Measurements from ENCODE around the gene HHIPL2.

HHIPL2 gene

DNA sequence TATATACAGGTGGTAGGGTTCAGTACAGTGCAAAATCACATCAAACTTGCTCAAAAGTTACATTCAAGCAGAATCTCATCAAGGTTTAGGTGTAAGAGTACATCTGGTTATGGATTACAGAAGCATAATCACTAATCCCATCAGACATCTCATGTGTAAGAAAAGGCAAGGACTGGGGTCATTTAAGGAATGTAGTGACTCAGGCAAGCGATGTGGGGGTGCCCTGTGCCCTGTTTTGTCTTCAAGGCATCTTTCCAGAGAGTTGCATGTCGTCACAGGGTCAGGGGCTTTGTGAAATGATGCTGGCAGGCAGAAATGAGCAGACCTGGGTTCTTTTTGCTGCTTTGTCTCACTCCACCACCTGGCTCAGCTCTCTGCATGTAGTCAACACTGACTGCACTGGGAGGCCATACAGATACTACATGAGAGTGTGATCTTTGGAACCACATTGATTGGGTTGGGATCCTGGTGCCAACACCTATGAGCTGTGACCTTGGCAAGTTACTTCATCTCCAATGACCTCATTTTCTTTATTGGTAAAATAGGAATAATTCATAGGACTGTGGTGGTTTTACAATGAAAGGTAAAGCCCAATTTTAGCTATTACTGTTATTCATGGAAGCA is 8.2 kb upstream of the HHIPL2 start:
- Mint-ChIP-seq H3K9me3 (no peaks in the 10 kb centered on the region), H3K4me1 (ENCODE audit: low read depth) (no peaks in the 10 kb centered on the region), H3K27ac (no peak overlapping the region), H3K36me3 (ENCODE audit: low read depth) (peaks cover 11% of the 10 kb centered on the region), H3K4me3 (no peak overlapping the region), H3K27me3 (ENCODE audit: low read depth) (no peaks in the 10 kb centered on the region)

DNA sequence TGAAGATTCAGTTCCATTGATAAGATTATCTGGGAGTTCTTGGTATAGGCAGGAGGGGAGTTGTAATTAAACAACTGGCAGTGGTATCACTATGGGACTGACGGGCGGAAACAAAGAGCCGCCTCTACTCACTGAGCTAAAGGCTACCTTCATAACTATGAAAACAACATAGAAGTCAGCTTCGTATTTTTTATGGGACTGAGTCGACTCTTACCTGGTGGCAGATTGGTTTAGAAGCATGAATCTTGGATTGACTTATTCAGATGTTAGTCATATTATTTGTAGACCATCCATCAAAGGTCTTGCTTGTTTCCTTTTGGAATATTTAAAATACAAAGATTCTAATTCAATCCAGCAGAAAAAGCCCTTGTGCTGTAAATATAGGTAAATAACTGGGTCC is 6.3 kb upstream of the HHIPL2 start:
- H3K27ac Mint-ChIP-seq: no peak overlapping the region

DNA sequence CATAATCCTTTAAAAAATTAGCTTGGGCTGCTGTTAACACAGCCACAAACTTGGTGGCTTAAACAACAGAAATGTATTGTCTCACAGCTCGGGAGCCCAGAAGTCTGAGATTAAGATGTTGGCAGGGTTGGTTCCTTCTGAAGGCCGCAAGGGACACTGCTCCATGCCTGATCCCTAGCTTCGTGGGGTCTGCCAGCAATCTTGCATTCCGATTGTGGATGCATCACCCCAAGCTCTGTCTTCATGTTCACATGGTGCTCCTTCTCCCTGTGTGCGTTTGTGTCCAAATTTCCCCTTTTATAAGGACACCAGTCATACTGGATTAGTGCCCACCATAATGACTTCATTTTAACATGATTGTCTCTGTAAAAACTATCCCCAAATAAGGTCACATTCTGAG is 5.0 kb upstream of the HHIPL2 start:
- H3K4me3 Mint-ChIP-seq: no peak overlapping the region
- no peak overlapping the region for H3K27ac Mint-ChIP-seq
- no peaks in the 10 kb centered on the region for H3K27me3 Mint-ChIP-seq (ENCODE audit: low read depth)
- H3K4me1 Mint-ChIP-seq (ENCODE audit: low read depth): no peaks in the 10 kb centered on the region
- no peaks in the 10 kb centered on the region for H3K9me3 Mint-ChIP-seq
- H3K36me3 Mint-ChIP-seq (ENCODE audit: low read depth): peaks cover 3% of the 10 kb centered on the region

More for the DNA sequence above, 6.3 kb upstream of the HHIPL2 start:
- Mint-ChIP-seq H3K36me3 (ENCODE audit: low read depth) (peaks cover 3% of the 10 kb centered on the region), H3K9me3 (no peaks in the 10 kb centered on the region), H3K4me3 (no peak overlapping the region), H3K4me1 (ENCODE audit: low read depth) (no peaks in the 10 kb centered on the region), H3K27me3 (ENCODE audit: low read depth) (no peaks in the 10 kb centered on the region)

- Mint-ChIP-seq H3K27me3 (ENCODE audit: low read depth) (peaks cover 5% of the 10 kb centered on the region), H3K9me3 (no peaks in the 10 kb centered on the region), H3K27ac (no peak overlapping the region), H3K36me3 (ENCODE audit: low read depth) (no peaks in the 10 kb centered on the region), H3K4me3 (no peak overlapping the region), H3K4me1 (ENCODE audit: low read depth) (no peaks in the 10 kb centered on the region)
These were observed 667 bp downstream of the HHIPL2 start for GRCh38 chr1:222547260-222547614.

DNA sequence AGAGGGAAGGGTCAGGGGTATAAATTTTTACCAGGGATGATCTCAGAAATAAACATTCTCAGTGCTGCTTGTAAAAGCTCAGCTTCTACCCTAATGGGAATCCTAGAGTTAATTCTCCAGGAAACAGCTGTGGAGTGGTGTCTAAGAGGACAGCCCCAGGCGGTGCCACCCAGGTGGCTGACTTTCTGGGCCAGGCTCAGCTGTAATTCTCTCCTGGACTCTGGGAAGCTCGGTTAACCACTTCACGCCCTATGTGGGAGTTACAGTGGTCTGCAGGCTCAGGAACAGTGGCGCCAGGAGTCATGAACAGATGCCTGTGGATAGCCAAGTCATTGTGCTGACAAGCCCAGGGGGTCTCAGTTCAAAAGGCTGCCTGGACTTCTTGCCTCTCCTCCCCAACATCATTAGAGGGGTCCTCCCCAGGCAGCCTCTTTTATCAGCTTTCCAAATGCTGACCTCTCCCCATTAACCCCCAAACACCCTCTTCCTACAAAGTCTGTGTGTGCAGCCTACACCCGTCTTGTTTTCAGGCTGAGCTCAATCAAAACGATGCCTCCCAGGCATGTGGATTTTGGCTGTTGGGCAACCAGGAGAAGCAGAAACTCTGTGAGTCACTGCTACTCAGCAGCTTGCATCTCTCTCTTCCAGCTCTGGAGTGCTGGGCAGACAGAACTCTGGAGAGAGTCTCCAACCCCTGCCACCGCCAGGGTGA is 1.2 kb downstream of the HHIPL2 start:
- H3K36me3 Mint-ChIP-seq (ENCODE audit: low read depth): no peaks in the 10 kb centered on the region
- H3K9me3 Mint-ChIP-seq: no peaks in the 10 kb centered on the region
- H3K4me3 Mint-ChIP-seq: no peak overlapping the region
- H3K27ac Mint-ChIP-seq: no peak overlapping the region
- peaks cover 5% of the 10 kb centered on the region for H3K27me3 Mint-ChIP-seq (ENCODE audit: low read depth)
- no peaks in the 10 kb centered on the region for H3K4me1 Mint-ChIP-seq (ENCODE audit: low read depth)

GRCh38 chr1:222546091-222546490 is 1.8 kb downstream of the HHIPL2 start:
- H3K4me1 Mint-ChIP-seq (ENCODE audit: low read depth): no peaks in the 10 kb centered on the region
- H3K27ac Mint-ChIP-seq: no peak overlapping the region
- peaks cover 5% of the 10 kb centered on the region for H3K27me3 Mint-ChIP-seq (ENCODE audit: low read depth)
- no peaks in the 10 kb centered on the region for H3K9me3 Mint-ChIP-seq
- no peaks in the 10 kb centered on the region for H3K36me3 Mint-ChIP-seq (ENCODE audit: low read depth)
- H3K4me3 Mint-ChIP-seq: no peak overlapping the region

DNA sequence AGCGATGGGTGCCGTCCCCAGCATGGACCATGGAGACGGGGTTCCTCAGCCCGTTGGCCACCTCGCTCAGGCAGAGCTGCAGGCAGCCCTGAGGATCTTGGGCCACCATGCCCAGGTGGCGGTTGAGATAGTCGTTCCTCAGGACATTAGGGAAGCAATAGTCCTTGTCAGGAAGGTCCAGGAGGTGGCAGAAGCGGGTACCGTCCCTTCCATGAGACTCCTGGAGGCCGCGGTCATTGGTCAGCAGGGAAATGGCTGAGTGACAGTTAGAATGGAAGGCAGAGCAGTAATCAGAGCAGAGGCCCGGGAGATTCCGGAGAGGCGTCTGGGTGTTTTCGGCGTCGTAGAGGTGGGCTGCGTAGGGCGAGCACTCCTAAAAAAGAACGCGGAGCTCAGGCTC is 4.1 kb downstream of the HHIPL2 start:
- Mint-ChIP-seq H3K4me1 (ENCODE audit: low read depth) (no peaks in the 10 kb centered on the region), H3K36me3 (ENCODE audit: low read depth) (no peaks in the 10 kb centered on the region), H3K9me3 (no peaks in the 10 kb centered on the region), H3K27ac (no peak overlapping the region), H3K27me3 (ENCODE audit: low read depth) (peaks cover 5% of the 10 kb centered on the region), H3K4me3 (no peak overlapping the region)

GRCh38 chr1:222540598-222540995 is 7.3 kb downstream of the HHIPL2 start:
- Mint-ChIP-seq H3K36me3 (ENCODE audit: low read depth) (no peaks in the 10 kb centered on the region), H3K4me3 (no peak overlapping the region), H3K27me3 (ENCODE audit: low read depth) (peaks cover 4% of the 10 kb centered on the region), H3K4me1 (ENCODE audit: low read depth) (no peaks in the 10 kb centered on the region), H3K27ac (no peak overlapping the region), H3K9me3 (no peaks in the 10 kb centered on the region)

GRCh38 chr1:222539951-222540597 is 7.8 kb downstream of the HHIPL2 start:
- Mint-ChIP-seq H3K4me1 (ENCODE audit: low read depth) (no peaks in the 10 kb centered on the region), H3K27ac (no peak overlapping the region), H3K36me3 (ENCODE audit: low read depth) (no peaks in the 10 kb centered on the region), H3K27me3 (ENCODE audit: low read depth) (peaks cover 6% of the 10 kb centered on the region), H3K4me3 (no peak overlapping the region), H3K9me3 (no peaks in the 10 kb centered on the region)

GRCh38 chr1:222535455-222535854 is 12.4 kb downstream of the HHIPL2 start:
- Mint-ChIP-seq H3K27me3 (ENCODE audit: low read depth) (peaks cover 20% of the 10 kb centered on the region), H3K27ac (no peak overlapping the region), H3K36me3 (ENCODE audit: low read depth) (no peaks in the 10 kb centered on the region), H3K4me1 (ENCODE audit: low read depth) (no peaks in the 10 kb centered on the region), H3K4me3 (no peak overlapping the region), H3K9me3 (no peaks in the 10 kb centered on the region)

DNA sequence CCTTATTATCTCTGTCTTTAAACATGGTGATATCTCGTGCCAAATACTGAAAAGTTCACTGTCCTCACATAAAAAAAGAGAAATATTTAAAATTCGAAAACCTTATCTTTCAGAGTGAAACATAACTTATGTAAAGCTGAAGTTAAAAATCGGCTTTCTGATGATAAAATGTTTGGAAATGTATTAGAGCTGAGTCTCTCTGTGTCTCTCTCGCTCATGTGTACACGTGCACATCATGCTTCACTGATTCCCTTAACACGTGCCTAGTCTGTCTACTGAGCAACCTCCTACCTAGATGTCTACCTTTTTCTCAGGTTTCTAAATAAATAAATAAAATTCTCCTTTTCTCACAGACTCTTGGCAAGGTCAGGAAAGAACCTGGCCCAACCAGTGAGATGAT is 17.1 kb downstream of the HHIPL2 start:
- H3K36me3 Mint-ChIP-seq (ENCODE audit: low read depth): no peaks in the 10 kb centered on the region
- peaks cover 19% of the 10 kb centered on the region for H3K27me3 Mint-ChIP-seq (ENCODE audit: low read depth)
- H3K4me1 Mint-ChIP-seq (ENCODE audit: low read depth): no peaks in the 10 kb centered on the region
- H3K9me3 Mint-ChIP-seq: no peaks in the 10 kb centered on the region
- no peak overlapping the region for H3K27ac Mint-ChIP-seq
- H3K4me3 Mint-ChIP-seq: no peak overlapping the region

DNA sequence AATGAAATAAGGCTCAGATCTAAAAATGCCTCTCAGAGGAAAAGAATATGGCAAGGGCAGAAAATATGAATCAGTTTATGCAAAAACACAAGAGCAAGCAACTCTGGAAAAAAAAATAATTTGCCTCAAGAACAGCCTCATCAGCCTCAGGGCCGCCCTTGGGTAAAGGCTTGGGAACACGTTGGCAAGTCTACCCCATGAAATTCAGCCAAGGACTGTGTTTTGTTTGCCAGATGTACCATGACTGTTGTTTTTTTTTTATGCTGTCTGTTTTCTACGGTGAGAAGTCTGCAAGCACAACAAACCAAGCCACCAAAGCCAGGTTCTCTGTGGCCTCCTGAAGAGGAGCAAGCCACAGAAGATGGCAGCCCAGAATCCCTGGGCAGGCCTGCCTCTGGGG is 18.0 kb downstream of the HHIPL2 start:
- Mint-ChIP-seq H3K36me3 (ENCODE audit: low read depth) (no peaks in the 10 kb centered on the region), H3K9me3 (no peaks in the 10 kb centered on the region)

GRCh38 chr1:222529181-222529580 is 18.7 kb downstream of the HHIPL2 start:
- H3K27me3 Mint-ChIP-seq (ENCODE audit: low read depth): peaks cover 8% of the 10 kb centered on the region
- no peaks in the 10 kb centered on the region for H3K9me3 Mint-ChIP-seq
- H3K36me3 Mint-ChIP-seq (ENCODE audit: low read depth): no peaks in the 10 kb centered on the region
- H3K4me1 Mint-ChIP-seq (ENCODE audit: low read depth): no peaks in the 10 kb centered on the region
- no peak overlapping the region for H3K4me3 Mint-ChIP-seq
- H3K27ac Mint-ChIP-seq: no peak overlapping the region

More for the DNA sequence above, 18.0 kb downstream of the HHIPL2 start:
- Mint-ChIP-seq H3K27me3 (ENCODE audit: low read depth) (peaks cover 14% of the 10 kb centered on the region), H3K4me1 (ENCODE audit: low read depth) (no peaks in the 10 kb centered on the region), H3K4me3 (no peak overlapping the region), H3K27ac (no peak overlapping the region)

- H3K36me3 Mint-ChIP-seq (ENCODE audit: low read depth): no peaks in the 10 kb centered on the region
- H3K27me3 Mint-ChIP-seq (ENCODE audit: low read depth): no peaks in the 10 kb centered on the region
- H3K27ac Mint-ChIP-seq: no peak overlapping the region
- no peaks in the 10 kb centered on the region for H3K9me3 Mint-ChIP-seq
- H3K4me1 Mint-ChIP-seq (ENCODE audit: low read depth): no peaks in the 10 kb centered on the region
- no peak overlapping the region for H3K4me3 Mint-ChIP-seq
These were observed 22.0 kb downstream of the HHIPL2 start for GRCh38 chr1:222525951-222526350.

- no peaks in the 10 kb centered on the region for H3K4me1 Mint-ChIP-seq (ENCODE audit: low read depth)
- no peak overlapping the region for H3K4me3 Mint-ChIP-seq
- no peaks in the 10 kb centered on the region for H3K27me3 Mint-ChIP-seq (ENCODE audit: low read depth)
- H3K9me3 Mint-ChIP-seq: no peaks in the 10 kb centered on the region
- no peaks in the 10 kb centered on the region for H3K36me3 Mint-ChIP-seq (ENCODE audit: low read depth)
- no peak overlapping the region for H3K27ac Mint-ChIP-seq
These were observed 24.1 kb downstream of the HHIPL2 start for GRCh38 chr1:222523852-222524251.

All from T-helper 1 cell treated with Interleukin-12 subunit alpha and Interleukin-12 subunit beta and Interleukin-4 antibody, amounts not matched to agents 30 μg/mL and 1 μg/mL, for 36 hours (primary cell).